HepG2 (cell line): ENCODE data around the gene ST14. TPM values are rescaled to one million over a fixed set of nuclear protein-coding genes. Genes with fewer than 3 reads are reported as not detected.
A peak's percentile ranks its signal among the peaks of the same experiment; 100 is the strongest.

Experiments used
- CREB1 ChIP-seq, 2 experiments: fragments of 450-650 bp in 1 of 2; IDR thresholded peaks; 2 replicates each; pipeline ENCODE4 v1.6.1; 2016 to 2017; ENCODE audit warnings: control low read depth in 1 of 2, mild to moderate bottlenecking in 1 of 2, missing compliant biosample characterization in 1 of 2, missing genetic modification characterization in 1 of 2
- HNRNPLL ChIP-seq: fragments of 200-400 bp; formaldehyde crosslinking; IDR thresholded peaks from 2 replicates; pipeline ENCODE4 v1.6.1; 2017; ENCODE audit warnings: mild to moderate bottlenecking, low read depth, low read length; ENCODE audit not compliant: poor library complexity, severe bottlenecking
- MAFK ChIP-seq, 2 experiments: IDR thresholded peaks in 1 of 2; conservative IDR thresholded peaks in 1 of 2; 2 replicates each; pipeline ENCODE4 v1.6.1; 2011; ENCODE audit warnings: improper control_type of control experiment in 2 of 2, low read length in 2 of 2
- PHF20 ChIP-seq: sonication (generic); formaldehyde crosslinking; IDR thresholded peaks from 2 replicates; pipeline ENCODE4 v1.5.0; 2020; ENCODE audit warnings: mild to moderate bottlenecking, missing genetic modification reagents
- PRMT3 ChIP-seq: sonication (generic); formaldehyde crosslinking; IDR thresholded peaks from 2 replicates; pipeline ENCODE4 v1.8.1; 2022; ENCODE audit warnings: low read depth, mild to moderate bottlenecking, moderate library complexity, missing genetic modification reagents, borderline replicate concordance
- YEATS2 ChIP-seq: sonication (generic); formaldehyde crosslinking; IDR thresholded peaks from 2 replicates; pipeline ENCODE4 v1.4.0; 2020; ENCODE audit warnings: missing genetic modification reagents, borderline replicate concordance
- ZBTB8A ChIP-seq: sonication (generic); formaldehyde crosslinking; IDR thresholded peaks from 2 replicates; pipeline ENCODE4 v1.4.0; 2020; ENCODE audit warnings: mild to moderate bottlenecking, low read depth, missing genetic modification reagents, borderline replicate concordance
- ZKSCAN5 ChIP-seq: sonication (generic); formaldehyde crosslinking; IDR thresholded peaks from 2 replicates; pipeline ENCODE4 v1.5.1; 2020; ENCODE audit warnings: mild to moderate bottlenecking, missing genetic modification reagents
- ZNF564 ChIP-seq: sonication (generic); formaldehyde crosslinking; IDR thresholded peaks from 2 replicates; pipeline ENCODE4 v1.8.1; 2023; ENCODE audit warnings: mild to moderate bottlenecking, missing genetic modification reagents
- polyA plus RNA-seq, 8 experiments: library from polyadenylated mRNA; depleted of rRNA in 3 of 8; stranded (reverse) in 7 of 8; unstranded in 1 of 8; fragments of >200 nt; fragmentation: Illumina TruSeq in 4 of 8; extraction: Trizol in 4 of 8; gene quantifications; 2 replicates each; pipeline versions ENCODE4 v1.2.1 to v1.2.3, GENCODE V29; 2011 to 2016; ENCODE audit warnings: low read depth in 4 of 8, missing spikeins in 1 of 8, mixed read lengths in 1 of 8; ENCODE audit not compliant: insufficient read depth in 1 of 8
- total RNA-seq, 5 experiments: library from RNA; depleted of rRNA; stranded (reverse); fragments of >200 nt; fragmentation: Illumina TruSeq; extraction: Trizol; gene quantifications; 2 replicates each; pipeline ENCODE4 v1.2.3, GENCODE V29; 2016; ENCODE audit warnings: low read depth in 1 of 5
- TF ChIP-seq, protein P1 (sequence below): sonication (generic); formaldehyde crosslinking; IDR thresholded peaks from 2 replicates; pipeline ENCODE4 v1.8.1; 2023; ENCODE audit warnings: mild to moderate bottlenecking, inconsistent platforms, moderate library complexity, missing genetic modification reagents, borderline replicate concordance
- TF ChIP-seq, protein P2 (sequence below): sonication (generic); formaldehyde crosslinking; IDR thresholded peaks from 2 replicates; pipeline ENCODE4 v1.9.0; 2021; ENCODE audit warnings: missing genetic modification reagents, borderline replicate concordance
- TF ChIP-seq, protein P3 (sequence below): sonication (generic); formaldehyde crosslinking; IDR thresholded peaks from 2 replicates; pipeline ENCODE4 v1.9.0; 2022; ENCODE audit warnings: missing genetic modification reagents, mild to moderate bottlenecking, borderline replicate concordance
- TF ChIP-seq, protein P4 (sequence below): sonication (generic); formaldehyde crosslinking; IDR thresholded peaks from 2 replicates; pipeline ENCODE4 v1.4.0; 2020; ENCODE audit warnings: missing genetic modification reagents
- TF ChIP-seq, protein P5 (sequence below): sonication (generic); formaldehyde crosslinking; IDR thresholded peaks from 2 replicates; pipeline ENCODE4 v1.4.0; 2020; ENCODE audit warnings: missing genetic modification reagents
- TF ChIP-seq, protein P6 (sequence below): IDR thresholded peaks from 2 replicates; pipeline ENCODE4 v1.6.1; 2016; ENCODE audit warnings: low read depth, borderline replicate concordance
- TF ChIP-seq, protein P7 (sequence below): sonication (generic); formaldehyde crosslinking; IDR thresholded peaks from 2 replicates; pipeline ENCODE4 v1.4.0; 2020; ENCODE audit warnings: missing genetic modification reagents

ST14 gene
- total and polyA plus RNA-seq, 2 of the 13 experiments (the other 11 are each of a cell fraction or from before 2014, with no cell fraction given), result 0.88 to 1.4 TPM

DNA sequence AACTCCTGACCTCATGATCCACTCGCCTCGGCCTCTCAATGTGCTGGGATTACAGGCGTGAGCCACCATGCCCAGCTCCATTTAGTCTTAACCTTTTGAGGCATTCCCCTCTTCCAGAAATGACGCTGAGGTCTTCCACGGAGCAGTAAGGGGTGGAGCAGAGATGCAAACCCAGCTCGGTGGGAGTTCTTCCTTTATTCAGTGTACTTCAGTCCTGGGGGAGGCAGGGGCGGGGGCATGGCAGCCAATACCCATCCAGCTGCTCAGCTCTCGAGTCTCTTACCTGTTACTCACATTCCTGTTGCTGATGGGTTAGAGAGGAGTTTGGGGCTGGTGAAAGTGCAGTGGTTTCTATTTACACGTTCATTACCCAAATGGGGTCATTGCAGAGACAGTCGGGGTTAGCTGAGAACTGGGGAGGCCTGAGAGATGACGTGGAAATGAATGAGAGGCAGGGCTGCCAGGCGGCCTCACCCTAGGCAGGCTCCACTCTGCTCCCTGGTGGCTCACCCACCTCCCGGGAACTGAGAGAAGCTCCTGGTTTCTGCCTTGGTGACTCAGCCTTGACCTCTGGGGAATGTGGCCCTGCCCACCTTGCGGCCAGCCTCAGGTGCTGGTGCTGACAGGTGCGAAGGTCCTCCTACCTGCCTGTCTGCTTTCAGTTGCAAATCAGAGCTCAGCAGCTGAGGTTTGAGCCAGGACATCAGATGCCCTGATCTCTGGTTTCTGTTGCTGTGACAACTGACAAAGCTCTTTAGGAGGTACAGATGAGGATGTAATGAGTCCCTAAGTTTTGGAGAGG lies 13.4 kb upstream of the ST14 start (continued):
- TF ChIP-seq, protein P1, sequence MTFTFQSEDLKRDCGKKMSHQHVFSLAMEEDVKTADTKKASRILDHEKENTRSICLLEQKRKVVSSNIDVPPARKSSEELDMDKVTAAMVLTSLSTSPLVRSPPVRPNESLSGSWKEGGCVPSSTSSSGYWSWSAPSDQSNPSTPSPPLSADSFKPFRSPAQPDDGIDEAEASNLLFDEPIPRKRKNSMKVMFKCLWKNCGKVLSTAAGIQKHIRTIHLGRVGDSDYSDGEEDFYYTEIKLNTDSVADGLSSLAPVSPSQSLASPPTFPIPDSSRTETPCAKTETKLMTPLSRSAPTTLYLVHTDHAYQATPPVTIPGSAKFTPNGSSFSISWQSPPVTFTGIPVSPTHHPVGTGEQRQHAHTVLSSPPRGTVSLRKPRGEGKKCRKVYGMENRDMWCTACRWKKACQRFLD (CRISPR knock-in tag), result 0 out of 2 replicates have a peak, but pooled peaks have one; percentile 41
- TF ChIP-seq, protein P2, sequence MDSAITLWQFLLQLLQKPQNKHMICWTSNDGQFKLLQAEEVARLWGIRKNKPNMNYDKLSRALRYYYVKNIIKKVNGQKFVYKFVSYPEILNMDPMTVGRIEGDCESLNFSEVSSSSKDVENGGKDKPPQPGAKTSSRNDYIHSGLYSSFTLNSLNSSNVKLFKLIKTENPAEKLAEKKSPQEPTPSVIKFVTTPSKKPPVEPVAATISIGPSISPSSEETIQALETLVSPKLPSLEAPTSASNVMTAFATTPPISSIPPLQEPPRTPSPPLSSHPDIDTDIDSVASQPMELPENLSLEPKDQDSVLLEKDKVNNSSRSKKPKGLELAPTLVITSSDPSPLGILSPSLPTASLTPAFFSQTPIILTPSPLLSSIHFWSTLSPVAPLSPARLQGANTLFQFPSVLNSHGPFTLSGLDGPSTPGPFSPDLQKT, result no peak
- TF ChIP-seq, protein P3, sequence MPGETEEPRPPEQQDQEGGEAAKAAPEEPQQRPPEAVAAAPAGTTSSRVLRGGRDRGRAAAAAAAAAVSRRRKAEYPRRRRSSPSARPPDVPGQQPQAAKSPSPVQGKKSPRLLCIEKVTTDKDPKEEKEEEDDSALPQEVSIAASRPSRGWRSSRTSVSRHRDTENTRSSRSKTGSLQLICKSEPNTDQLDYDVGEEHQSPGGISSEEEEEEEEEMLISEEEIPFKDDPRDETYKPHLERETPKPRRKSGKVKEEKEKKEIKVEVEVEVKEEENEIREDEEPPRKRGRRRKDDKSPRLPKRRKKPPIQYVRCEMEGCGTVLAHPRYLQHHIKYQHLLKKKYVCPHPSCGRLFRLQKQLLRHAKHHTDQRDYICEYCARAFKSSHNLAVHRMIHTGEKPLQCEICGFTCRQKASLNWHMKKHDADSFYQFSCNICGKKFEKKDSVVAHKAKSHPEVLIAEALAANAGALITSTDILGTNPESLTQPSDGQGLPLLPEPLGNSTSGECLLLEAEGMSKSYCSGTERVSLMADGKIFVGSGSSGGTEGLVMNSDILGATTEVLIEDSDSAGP (CRISPR knock-in tag), result peak; percentile 27; the same call in 1 of the 2 replicates
- TF ChIP-seq ZBTB8A (CRISPR knock-in tag) (no peak), HNRNPLL (no peak), PRMT3 (no peak), MAFK (conservative IDR thresholded peaks at IDR 0.05 in 1 of 2, IDR thresholded peaks at IDR 0.05 in 1 of 2; ENCODE audit: low read length in 2 of 2) (no peak), ZKSCAN5 (CRISPR knock-in tag) (no peak), ZNF564 (CRISPR knock-in tag) (no peak), PHF20 (CRISPR knock-in tag) (no peak), CREB1 (IDR thresholded peaks at IDR 0.05) (peak; percentile 58), CREB1 (CRISPR knock-in tag; IDR thresholded peaks at IDR 0.05) (peak; percentile 34; the same call in 1 of the 2 replicates), YEATS2 (CRISPR knock-in tag) (no peak)
- TF ChIP-seq, protein P4, sequence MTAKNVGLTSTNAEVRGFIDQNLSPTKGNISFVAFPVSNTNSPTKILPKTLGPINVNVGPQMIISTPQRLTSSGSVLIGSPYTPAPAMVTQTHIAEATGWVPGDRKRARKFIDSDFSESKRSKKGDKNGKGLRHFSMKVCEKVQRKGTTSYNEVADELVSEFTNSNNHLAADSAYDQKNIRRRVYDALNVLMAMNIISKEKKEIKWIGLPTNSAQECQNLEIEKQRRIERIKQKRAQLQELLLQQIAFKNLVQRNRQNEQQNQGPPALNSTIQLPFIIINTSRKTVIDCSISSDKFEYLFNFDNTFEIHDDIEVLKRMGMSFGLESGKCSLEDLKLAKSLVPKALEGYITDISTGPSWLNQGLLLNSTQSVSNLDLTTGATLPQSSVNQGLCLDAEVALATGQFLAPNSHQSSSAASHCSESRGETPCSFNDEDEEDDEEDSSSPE (CRISPR knock-in tag), result no peak
- TF ChIP-seq, protein P5, sequence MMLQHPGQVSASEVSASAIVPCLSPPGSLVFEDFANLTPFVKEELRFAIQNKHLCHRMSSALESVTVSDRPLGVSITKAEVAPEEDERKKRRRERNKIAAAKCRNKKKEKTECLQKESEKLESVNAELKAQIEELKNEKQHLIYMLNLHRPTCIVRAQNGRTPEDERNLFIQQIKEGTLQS (CRISPR knock-in tag), result peak; percentile 65; the same call in 1 of the 2 replicates
- TF ChIP-seq, protein P6, sequence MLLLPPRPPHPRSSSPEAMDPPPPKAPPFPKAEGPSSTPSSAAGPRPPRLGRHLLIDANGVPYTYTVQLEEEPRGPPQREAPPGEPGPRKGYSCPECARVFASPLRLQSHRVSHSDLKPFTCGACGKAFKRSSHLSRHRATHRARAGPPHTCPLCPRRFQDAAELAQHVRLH (CRISPR knock-in tag), result no peak
- TF ChIP-seq, protein P7, sequence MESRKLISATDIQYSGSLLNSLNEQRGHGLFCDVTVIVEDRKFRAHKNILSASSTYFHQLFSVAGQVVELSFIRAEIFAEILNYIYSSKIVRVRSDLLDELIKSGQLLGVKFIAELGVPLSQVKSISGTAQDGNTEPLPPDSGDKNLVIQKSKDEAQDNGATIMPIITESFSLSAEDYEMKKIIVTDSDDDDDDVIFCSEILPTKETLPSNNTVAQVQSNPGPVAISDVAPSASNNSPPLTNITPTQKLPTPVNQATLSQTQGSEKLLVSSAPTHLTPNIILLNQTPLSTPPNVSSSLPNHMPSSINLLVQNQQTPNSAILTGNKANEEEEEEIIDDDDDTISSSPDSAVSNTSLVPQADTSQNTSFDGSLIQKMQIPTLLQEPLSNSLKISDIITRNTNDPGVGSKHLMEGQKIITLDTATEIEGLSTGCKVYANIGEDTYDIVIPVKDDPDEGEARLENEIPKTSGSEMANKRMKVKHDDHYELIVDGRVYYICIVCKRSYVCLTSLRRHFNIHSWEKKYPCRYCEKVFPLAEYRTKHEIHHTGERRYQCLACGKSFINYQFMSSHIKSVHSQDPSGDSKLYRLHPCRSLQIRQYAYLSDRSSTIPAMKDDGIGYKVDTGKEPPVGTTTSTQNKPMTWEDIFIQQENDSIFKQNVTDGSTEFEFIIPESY (CRISPR knock-in tag), result peak; percentile 29; the same call in 1 of the 2 replicates
